ENCODE data around the gene ISOC1.

The ISOC1 gene

DNA sequence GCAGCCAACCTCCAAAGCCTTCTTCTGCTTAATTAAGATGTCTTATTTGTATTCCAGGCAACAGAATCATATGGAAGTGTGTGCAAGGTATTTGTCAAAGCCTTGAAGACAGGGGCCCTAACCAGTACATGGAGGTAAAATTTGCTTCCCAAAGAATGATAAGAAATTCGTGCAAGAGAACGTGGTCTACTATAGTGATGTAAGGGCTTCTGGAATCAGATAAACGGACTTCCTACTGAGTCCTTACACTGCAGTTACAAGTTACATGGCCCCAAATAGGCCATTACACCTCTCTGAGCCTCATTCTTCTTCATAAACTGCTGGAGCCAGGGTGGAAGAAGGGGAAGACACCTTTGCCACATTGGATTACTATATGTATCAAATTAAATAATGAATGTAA is 15.9 kb upstream of the ISOC1 start:
- H3K36me3 ChIP-seq (replicated peaks in 1 of 2; ENCODE audit: control insufficient read depth in 2 of 2, insufficient read depth in 2 of 2, low read length in 2 of 2), result no peaks in the 10 kb centered on the region
- H3K4me1 ChIP-seq (ENCODE audit: control insufficient read depth in 2 of 2, insufficient read depth in 1 of 2, low read depth in 1 of 2, low read length in 2 of 2), result no peaks in the 10 kb centered on the region
- H3K18ac ChIP-seq (ENCODE audit: low read length), result no peak overlapping the region
- H2BK15ac ChIP-seq (ENCODE audit: low read length), result no peak overlapping the region
- no peak overlapping the region for H3K4me2 ChIP-seq (ENCODE audit: insufficient read depth, low read length, poor library complexity, severe bottlenecking)
- H2BK120ac ChIP-seq (ENCODE audit: low read depth, low read length), result no peak overlapping the region
- no peak overlapping the region for H3K14ac ChIP-seq (ENCODE audit: low read length)
- no peaks in the 10 kb centered on the region for H3K79me1 ChIP-seq (ENCODE audit: low read depth, low read length)
- no peak overlapping the region for H2BK12ac ChIP-seq (ENCODE audit: low read length)
- H4K91ac ChIP-seq (ENCODE audit: low read depth, low read length, poor library complexity), result no peak overlapping the region
- H3K27me3 ChIP-seq (ENCODE audit: control insufficient read depth in 3 of 3, insufficient read depth in 3 of 3, low read depth in 1 of 3, low read length in 3 of 3), result no peaks in the 10 kb centered on the region
- H4K8ac ChIP-seq (ENCODE audit: low read depth, low read length), result no peak overlapping the region
- no peak for DNase-seq (ENCODE audit: low spot score)
- H3K27ac ChIP-seq (replicated peaks; ENCODE audit: low read length), result no peak overlapping the region
- no peak overlapping the region for H2AK5ac ChIP-seq (ENCODE audit: low read depth, low read length)
- H3K9ac ChIP-seq (ENCODE audit: low read depth, low read length, poor library complexity), result no peak overlapping the region
- no peak overlapping the region for H2AFZ ChIP-seq (ENCODE audit: low read length)
- H3K4ac ChIP-seq (ENCODE audit: low read length), result no peak overlapping the region
- H2BK5ac ChIP-seq (ENCODE audit: low read length), result no peak overlapping the region
- H3K9me3 ChIP-seq (replicated peaks in 1 of 2; ENCODE audit: control insufficient read depth in 2 of 2, insufficient read depth in 1 of 2, low read depth in 1 of 2, low read length in 2 of 2), result no peaks in the 10 kb centered on the region
- no CpG with 5 or more reads among the region's 3 CpGs for WGBS, 2 donors (ENCODE audit: extremely low coverage in 2 of 2, insufficient read length in 2 of 2, insufficient replicate concordance in 1 of 2)
- no peak overlapping the region for H3K23ac ChIP-seq (ENCODE audit: low read depth, low read length, poor library complexity)
- H3K4me3 ChIP-seq (ENCODE audit: low read length in 2 of 2), result no peak overlapping the region

DNA sequence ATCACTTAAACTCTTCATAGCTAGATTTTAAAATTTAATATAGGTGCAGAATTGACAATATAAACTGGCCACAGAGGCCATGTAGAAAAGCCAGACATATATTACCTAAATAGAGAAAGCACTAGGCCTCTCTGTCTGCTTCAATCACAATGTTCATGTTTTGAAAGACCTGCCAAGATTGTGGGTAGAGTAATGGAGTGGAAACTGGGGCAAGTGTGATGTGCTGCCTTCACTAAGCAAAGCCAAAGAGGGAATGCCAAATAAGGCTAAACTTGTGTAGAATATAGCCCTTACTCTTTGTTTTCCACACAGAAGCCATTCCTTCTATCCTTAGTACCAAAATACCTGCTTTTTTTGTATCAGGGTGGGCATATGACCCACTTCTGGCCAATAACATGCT is 15.1 kb upstream of the ISOC1 start:
- H3K4ac ChIP-seq (ENCODE audit: low read length), result no peak overlapping the region
- H3K9me3 ChIP-seq (replicated peaks in 1 of 2; ENCODE audit: control insufficient read depth in 2 of 2, insufficient read depth in 1 of 2, low read depth in 1 of 2, low read length in 2 of 2), result no peaks in the 10 kb centered on the region
- H2AFZ ChIP-seq (ENCODE audit: low read length), result no peak overlapping the region
- H2BK12ac ChIP-seq (ENCODE audit: low read length), result no peak overlapping the region
- no peaks in the 10 kb centered on the region for H3K27me3 ChIP-seq (ENCODE audit: control insufficient read depth in 3 of 3, insufficient read depth in 3 of 3, low read depth in 1 of 3, low read length in 3 of 3)
- no peaks in the 10 kb centered on the region for H3K79me1 ChIP-seq (ENCODE audit: low read depth, low read length)
- H3K4me3 ChIP-seq (ENCODE audit: low read length in 2 of 2), result no peak overlapping the region
- no peaks in the 10 kb centered on the region for H3K4me1 ChIP-seq (ENCODE audit: control insufficient read depth in 2 of 2, insufficient read depth in 1 of 2, low read depth in 1 of 2, low read length in 2 of 2)
- no peak overlapping the region for H4K91ac ChIP-seq (ENCODE audit: low read depth, low read length, poor library complexity)
- no peak overlapping the region for H4K8ac ChIP-seq (ENCODE audit: low read depth, low read length)
- H2BK5ac ChIP-seq (ENCODE audit: low read length), result no peak overlapping the region
- H3K27ac ChIP-seq (replicated peaks; ENCODE audit: low read length), result no peak overlapping the region
- H2AK5ac ChIP-seq (ENCODE audit: low read depth, low read length), result no peak overlapping the region
- H3K18ac ChIP-seq (ENCODE audit: low read length), result no peak overlapping the region
- no peak overlapping the region for H3K4me2 ChIP-seq (ENCODE audit: insufficient read depth, low read length, poor library complexity, severe bottlenecking)
- H3K9ac ChIP-seq (ENCODE audit: low read depth, low read length, poor library complexity), result no peak overlapping the region
- no peak overlapping the region for H2BK120ac ChIP-seq (ENCODE audit: low read depth, low read length)
- no peak overlapping the region for H3K23ac ChIP-seq (ENCODE audit: low read depth, low read length, poor library complexity)
- no peak overlapping the region for H3K14ac ChIP-seq (ENCODE audit: low read length)
- no peak for DNase-seq (ENCODE audit: low spot score)
- no peak overlapping the region for H2BK15ac ChIP-seq (ENCODE audit: low read length)
- H3K36me3 ChIP-seq (replicated peaks in 1 of 2; ENCODE audit: control insufficient read depth in 2 of 2, insufficient read depth in 2 of 2, low read length in 2 of 2), result no peaks in the 10 kb centered on the region

DNA sequence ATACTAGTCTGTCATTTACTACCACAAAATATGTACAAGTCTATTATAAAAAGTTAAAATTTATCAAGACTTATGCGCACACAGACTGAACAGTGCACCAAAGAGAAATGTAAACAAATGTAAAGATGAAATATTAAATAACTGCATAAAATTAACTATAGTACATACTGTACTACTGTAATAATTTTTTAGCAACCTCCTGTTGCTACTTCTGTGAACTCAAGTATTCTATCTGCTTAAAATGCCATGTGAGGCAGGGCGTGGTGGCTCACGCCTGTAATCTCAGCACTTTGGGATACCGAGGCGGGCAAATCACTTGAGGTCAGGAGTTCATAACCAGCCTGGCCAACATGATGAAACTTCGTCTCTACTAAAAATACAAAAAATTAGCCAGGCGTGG is 13.8 kb upstream of the ISOC1 start:
- no peaks in the 10 kb centered on the region for H3K4me1 ChIP-seq (ENCODE audit: control insufficient read depth in 2 of 2, insufficient read depth in 1 of 2, low read depth in 1 of 2, low read length in 2 of 2)
- H3K18ac ChIP-seq (ENCODE audit: low read length), result no peak overlapping the region
- no peak overlapping the region for H4K8ac ChIP-seq (ENCODE audit: low read depth, low read length)
- no peak overlapping the region for H3K23ac ChIP-seq (ENCODE audit: low read depth, low read length, poor library complexity)
- no peak overlapping the region for H2AFZ ChIP-seq (ENCODE audit: low read length)
- no peak overlapping the region for H3K4me3 ChIP-seq (ENCODE audit: low read length in 2 of 2)
- no peak overlapping the region for H2BK5ac ChIP-seq (ENCODE audit: low read length)
- no peak overlapping the region for H2BK120ac ChIP-seq (ENCODE audit: low read depth, low read length)
- no peak overlapping the region for H2BK12ac ChIP-seq (ENCODE audit: low read length)
- H3K4me2 ChIP-seq (ENCODE audit: insufficient read depth, low read length, poor library complexity, severe bottlenecking), result no peak overlapping the region
- H3K9ac ChIP-seq (ENCODE audit: low read depth, low read length, poor library complexity), result no peak overlapping the region
- no peak overlapping the region for H2BK15ac ChIP-seq (ENCODE audit: low read length)
- no peak for DNase-seq (ENCODE audit: low spot score)
- no peaks in the 10 kb centered on the region for H3K9me3 ChIP-seq (replicated peaks in 1 of 2; ENCODE audit: control insufficient read depth in 2 of 2, insufficient read depth in 1 of 2, low read depth in 1 of 2, low read length in 2 of 2)
- H3K27me3 ChIP-seq (ENCODE audit: control insufficient read depth in 3 of 3, insufficient read depth in 3 of 3, low read depth in 1 of 3, low read length in 3 of 3), result peaks cover 0 to 2% (median 0%) of the 10 kb centered on the region in 3 experiments
- no peak overlapping the region for H3K27ac ChIP-seq (replicated peaks; ENCODE audit: low read length)
- H3K36me3 ChIP-seq (replicated peaks in 1 of 2; ENCODE audit: control insufficient read depth in 2 of 2, insufficient read depth in 2 of 2, low read length in 2 of 2), result no peaks in the 10 kb centered on the region
- H3K79me1 ChIP-seq (ENCODE audit: low read depth, low read length), result no peaks in the 10 kb centered on the region
- no peak overlapping the region for H4K91ac ChIP-seq (ENCODE audit: low read depth, low read length, poor library complexity)
- no CpG with 5 or more reads among the region's 7 CpGs for WGBS, 2 donors (ENCODE audit: extremely low coverage in 2 of 2, insufficient read length in 2 of 2, insufficient replicate concordance in 1 of 2)
- no peak overlapping the region for H3K4ac ChIP-seq (ENCODE audit: low read length)
- no peak overlapping the region for H3K14ac ChIP-seq (ENCODE audit: low read length)
- H2AK5ac ChIP-seq (ENCODE audit: low read depth, low read length), result no peak overlapping the region

DNA sequence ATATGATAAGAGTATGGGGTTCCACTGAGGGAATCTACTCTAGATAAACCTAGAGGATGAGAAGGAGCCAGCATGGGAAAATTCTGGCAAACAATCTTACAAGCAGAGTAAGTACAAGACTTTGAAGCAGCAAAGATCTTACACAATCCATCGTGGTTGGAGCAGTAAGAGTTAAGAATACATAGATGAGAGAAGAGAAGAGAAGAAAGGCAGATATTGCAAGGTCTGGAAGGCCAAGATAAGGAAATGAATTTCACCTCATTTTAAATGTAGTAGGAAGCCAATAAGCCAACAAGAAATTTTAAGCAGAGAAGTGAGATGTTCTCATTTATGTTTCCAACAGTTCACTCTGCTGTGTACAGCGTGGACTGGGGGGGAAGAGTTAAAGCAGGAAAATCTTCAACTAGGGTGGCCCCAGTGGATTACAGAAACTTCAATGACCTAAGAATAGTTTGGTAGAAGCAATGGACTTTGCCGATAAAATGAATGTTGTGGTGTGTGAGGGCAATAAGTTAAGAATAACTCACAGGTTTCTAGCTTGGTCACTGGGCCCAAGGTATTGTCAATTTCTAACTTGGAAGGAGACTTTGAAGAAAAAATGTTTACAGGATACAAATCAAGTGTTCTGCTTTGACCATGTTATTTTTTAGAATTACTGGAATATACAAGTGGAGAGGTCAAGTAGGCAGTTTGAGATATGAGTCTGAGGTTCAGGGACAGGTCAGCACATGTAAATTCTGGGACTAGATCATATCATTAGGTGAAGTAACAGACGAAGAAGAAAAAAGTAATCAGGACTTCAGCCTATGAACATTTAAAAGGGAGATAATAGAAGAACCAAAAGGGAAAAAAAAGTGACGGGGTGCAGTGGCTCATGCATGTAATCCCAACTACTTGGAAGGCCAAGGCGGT is 12.1 kb upstream of the ISOC1 start:
- DNase-seq (ENCODE audit: low spot score), result no peak
- no peaks in the 10 kb centered on the region for H3K36me3 ChIP-seq (replicated peaks in 1 of 2; ENCODE audit: control insufficient read depth in 2 of 2, insufficient read depth in 2 of 2, low read length in 2 of 2)
- no peak overlapping the region for H2AFZ ChIP-seq (ENCODE audit: low read length)
- H2BK15ac ChIP-seq (ENCODE audit: low read length), result no peak overlapping the region
- no peak overlapping the region for H3K4me3 ChIP-seq (ENCODE audit: low read length in 2 of 2)
- no peaks in the 10 kb centered on the region for H3K4me1 ChIP-seq (ENCODE audit: control insufficient read depth in 2 of 2, insufficient read depth in 1 of 2, low read depth in 1 of 2, low read length in 2 of 2)
- WGBS, 2 donors (ENCODE audit: extremely low coverage in 2 of 2, insufficient read length in 2 of 2, insufficient replicate concordance in 1 of 2), result no CpG with 5 or more reads among the region's 6 CpGs
- H2BK12ac ChIP-seq (ENCODE audit: low read length), result no peak overlapping the region
- H3K27me3 ChIP-seq (ENCODE audit: control insufficient read depth in 3 of 3, insufficient read depth in 3 of 3, low read depth in 1 of 3, low read length in 3 of 3), result peaks cover 0 to 9% (median 0%) of the 10 kb centered on the region in 3 experiments
- no peak overlapping the region for H2AK5ac ChIP-seq (ENCODE audit: low read depth, low read length)
- no peak overlapping the region for H3K14ac ChIP-seq (ENCODE audit: low read length)
- no peak overlapping the region for H3K27ac ChIP-seq (replicated peaks; ENCODE audit: low read length)
- H3K4ac ChIP-seq (ENCODE audit: low read length), result no peak overlapping the region
- H2BK120ac ChIP-seq (ENCODE audit: low read depth, low read length), result no peak overlapping the region
- no peak overlapping the region for H3K23ac ChIP-seq (ENCODE audit: low read depth, low read length, poor library complexity)
- H3K79me1 ChIP-seq (ENCODE audit: low read depth, low read length), result no peaks in the 10 kb centered on the region
- H4K91ac ChIP-seq (ENCODE audit: low read depth, low read length, poor library complexity), result no peak overlapping the region
- no peak overlapping the region for H3K4me2 ChIP-seq (ENCODE audit: insufficient read depth, low read length, poor library complexity, severe bottlenecking)
- H2BK5ac ChIP-seq (ENCODE audit: low read length), result no peak overlapping the region
- no peaks in the 10 kb centered on the region for H3K9me3 ChIP-seq (replicated peaks in 1 of 2; ENCODE audit: control insufficient read depth in 2 of 2, insufficient read depth in 1 of 2, low read depth in 1 of 2, low read length in 2 of 2)
- H4K8ac ChIP-seq (ENCODE audit: low read depth, low read length), result no peak overlapping the region
- no peak overlapping the region for H3K9ac ChIP-seq (ENCODE audit: low read depth, low read length, poor library complexity)
- H3K18ac ChIP-seq (ENCODE audit: low read length), result no peak overlapping the region

All from neuronal stem cell (in vitro differentiated cells).